Heart right ventricle (tissue), 16 donors: Measurements from ENCODE around the gene UBE2Q2. TPM values are rescaled to one million over a fixed set of nuclear protein-coding genes. Genes with fewer than 3 reads are reported as not detected.

Experiments used
- ATAC-seq, 8 donors: fragments of 200-7000 bp; cut with Tn5 transposase; one replicate each; pipeline ENCODE4 v1.9.1; 2020; ENCODE audit warnings: mild to moderate bottlenecking in 8 of 8, moderate library complexity in 8 of 8, moderate number of reproducible peaks in 1 of 8
- DNase-seq, 2 donors: peaks; one replicate each; pipeline ENCODE4 v3.0.0-alpha.2; 2020
- H3K27ac ChIP-seq, 10 donors: fragments of 200-600 bp; sonication (generic) in 2 of 10; one replicate each; pipeline versions ENCODE4 v1.5.0 to v1.8.0; 2020 to 2022; ENCODE audit warnings: mild to moderate bottlenecking in 3 of 10
- H3K27me3 ChIP-seq, 7 donors: fragments of 200-600 bp; one replicate each; pipeline ENCODE4 v1.8.0; 2021 to 2022; ENCODE audit warnings: mild to moderate bottlenecking in 2 of 7
- H3K36me3 ChIP-seq, 9 donors: fragments of 200-600 bp; sonication (generic) in 1 of 9; one replicate each; pipeline versions ENCODE4 v1.5.0 to v1.8.0; 2020 to 2022; ENCODE audit warnings: mild to moderate bottlenecking in 2 of 9
- H3K4me1 ChIP-seq, 9 donors: fragments of 200-600 bp; sonication (generic) in 1 of 9; one replicate each; pipeline versions ENCODE4 v1.5.0 to v1.8.0; 2020 to 2022; ENCODE audit warnings: mild to moderate bottlenecking in 4 of 9
- H3K4me3 ChIP-seq, 10 donors: fragments of 200-600 bp; sonication (generic) in 2 of 10; one replicate each; pipeline versions ENCODE4 v1.5.0 to v1.8.0; 2020 to 2022; ENCODE audit warnings: mild to moderate bottlenecking in 7 of 10, moderate library complexity in 2 of 10
- H3K9me3 ChIP-seq, 11 donors: fragments of 200-600 bp in 10 of 11; sonication (generic) in 2 of 11; one replicate each; pipeline versions ENCODE4 v1.5.0 to v1.8.0; 2013 to 2022; ENCODE audit warnings: mild to moderate bottlenecking in 2 of 11, control low read depth in 1 of 11, moderate library complexity in 1 of 11
- CTCF ChIP-seq, 9 donors: fragments of 200-600 bp; sonication (generic) in 2 of 9; IDR thresholded peaks; one replicate each; pipeline versions ENCODE4 v1.5.0 to v1.8.0; 2021 to 2022; ENCODE audit warnings: antibody characterized with exemption in 9 of 9, mild to moderate bottlenecking in 5 of 9, moderate library complexity in 1 of 9
- WGBS, 2 donors: extraction: QIAGEN DNeasy Blood & Tissue Kit; methylation state at CpG; one replicate each; pipeline ENCODE4 v1.1.7; 2013; ENCODE audit warnings: inconsistent platforms in 1 of 2; 5-methylcytosine and 5-hydroxymethylcytosine counted together
- intact Hi-C, 10 donors: fragments of 100-400 bp; cut with DNase I; formaldehyde crosslinking; loops; one replicate each; pipeline versions ENCODE4 v1.11.1 to v1.14.2; 2022
- polyA plus RNA-seq, 2 donors: library from polyadenylated mRNA; stranded (reverse); fragments of 200-250 nt; gene quantifications; one replicate each; pipeline ENCODE4 v1.2.3, GENCODE V29; 2013
- total RNA-seq, 10 donors: library from RNA; stranded (reverse); fragmentation: NEBNext Ultra II Directional in 3 of 10; extraction: Animal tissue kit (Norgen Biotek cat#: 25700) in 3 of 10; gene quantifications; one replicate each; pipeline versions ENCODE4 v1.2.1 to v1.2.4, GENCODE V29; 2021 to 2023
- donor health status: Arrhythmogenic right ventricular cardiomyopathy.
- donor health status: ischemic (EF 13 %, LVEDD 7.1; RV severe dilation, severe dysfunction).
- donor health status: healthy with polysubstance abuse.
- donor health status: DM: no; HTN: yes; CAD: no.
- donor health status: DM: no; HTN: no; CAD: no.
- donor health status: ischemic (EF 25% LVEDD 6.9; RV normal size, moderate dysfunction).
- donor health status: ischemic (EF 25% LVEDD 5.7; RV mildly dilated, moderate dysfunction).
- donor health status: healthy.
- donor health status: DM: yes; HTN: yes; CAD: no.
- donor health status: Ischemic cardiomyopathy.
- donor health status: ischemic (EF 35%, LVEDD 5.7; RV mildly dilated, moderate dysfunction).
- donor health status: nonischemic (EF 11% LVEDD 7.7; RV severe dilation, severe dysfunction).
- donor health status: DM: yes; HTN: yes; CAD: no.
- donor health status: PGD.
- donor health status: ischemic (EF 29% LVEDD 5.4; RV normal size, mild dysfunction).
- donor health status: nonischemic (EF 23%, LVEDD 6.1; RV moderate dilation, normal function).

Gene UBE2Q2
- total and polyA plus RNA-seq, 12 donors = 12.5 to 36.5 (median 24.1) TPM

- 32 to 44% methylated on average over 5 of the region's 5 CpGs for whole genome bisulfite sequencing, 2 donors
- peaks cover 0 to 63% (median 11%) of the 10 kb centered on the region in 9 donors for H3K36me3 ChIP-seq
- DNase-seq (no peak), ATAC-seq (no peak)
- no peaks in the 10 kb centered on the region for H3K9me3 ChIP-seq
- no peak overlapping the region for H3K27ac ChIP-seq
- H3K4me1 ChIP-seq = peaks cover 0 to 23% (median 15%) of the 10 kb centered on the region in 9 donors
- no peak for TF ChIP-seq CTCF (IDR thresholded peaks at IDR 0.05)
- no peak overlapping the region for H3K4me3 ChIP-seq
- intact Hi-C loops = loop anchor here in 1 of 10 donors (10.0 kb wide), 1 partner anchor 115 kb away; no protein-coding TSS in a partner anchor
- H3K27me3 ChIP-seq = no peaks in the 10 kb centered on the region
Measured at GRCh38 chr15:75929799-75930565, 86.7 kb downstream of the UBE2Q2 start.

- ATAC-seq (no peak), DNase-seq (no peak)
- Histone ChIP-seq H3K9me3 (no peaks in the 10 kb centered on the region), H3K36me3 (peaks cover 0 to 69% (median 11%) of the 10 kb centered on the region in 9 donors), H3K4me3 (no peak overlapping the region), H3K27ac (no peak overlapping the region), H3K4me1 (peaks cover 0 to 14% (median 8%) of the 10 kb centered on the region in 9 donors), H3K27me3 (no peaks in the 10 kb centered on the region)
- intact Hi-C loops = no loop called here
- whole genome bisulfite sequencing, 2 donors = 85 to 87% methylated on average over 2 of the region's 2 CpGs
- TF ChIP-seq CTCF (IDR thresholded peaks at IDR 0.05) = no peak
Measured at GRCh38 chr15:75930866-75931265, 87.6 kb downstream of the UBE2Q2 start.

- TF ChIP-seq CTCF (IDR thresholded peaks at IDR 0.05) = no peak
- WGBS, 2 donors = 57 to 63% methylated on average over 3 of the region's 3 CpGs
- Histone ChIP-seq H3K4me3 (no peak overlapping the region), H3K4me1 (no peaks in the 10 kb centered on the region), H3K27ac (no peak overlapping the region), H3K9me3 (peaks cover 0 to 16% (median 0%) of the 10 kb centered on the region in 11 donors), H3K36me3 (peaks cover 0 to 12% (median 0%) of the 10 kb centered on the region in 9 donors), H3K27me3 (peaks cover 0 to 21% (median 4%) of the 10 kb centered on the region in 7 donors)
- no peak for ATAC-seq
- intact Hi-C loops = no loop called here
- DNase-seq = no peak
Measured at GRCh38 chr15:75942464-75942863, 99.2 kb downstream of the UBE2Q2 start.

GRCh38 chr15:75943246-75943645 is 100.0 kb downstream of the UBE2Q2 start:
- intact Hi-C loops = no loop called here
- H3K4me1 ChIP-seq = no peaks in the 10 kb centered on the region
- ATAC-seq = no peak
- no peak overlapping the region for H3K4me3 ChIP-seq
- H3K27ac ChIP-seq = no peak overlapping the region
- H3K27me3 ChIP-seq = peaks cover 0 to 28% (median 4%) of the 10 kb centered on the region in 7 donors
- no peak for TF ChIP-seq CTCF (IDR thresholded peaks at IDR 0.05)
- 74 to 77% methylated on average over 5 of the region's 5 CpGs for whole genome bisulfite sequencing, 2 donors
- H3K36me3 ChIP-seq = peaks cover 0 to 6% (median 0%) of the 10 kb centered on the region in 9 donors
- DNase-seq = no peak
- peaks cover 0 to 16% (median 0%) of the 10 kb centered on the region in 11 donors for H3K9me3 ChIP-seq
